HG02973 (cell line): ENCODE results near the gene ARHGAP9.

Experiments used
- ATAC-seq: cut with Tn5 transposase; IDR thresholded peaks from one replicate; pipeline ENCODE4 v1.9.1; 2021; ENCODE audit warnings: moderate library complexity; ENCODE audit not compliant: unreplicated experiment

ARHGAP9 gene

DNA sequence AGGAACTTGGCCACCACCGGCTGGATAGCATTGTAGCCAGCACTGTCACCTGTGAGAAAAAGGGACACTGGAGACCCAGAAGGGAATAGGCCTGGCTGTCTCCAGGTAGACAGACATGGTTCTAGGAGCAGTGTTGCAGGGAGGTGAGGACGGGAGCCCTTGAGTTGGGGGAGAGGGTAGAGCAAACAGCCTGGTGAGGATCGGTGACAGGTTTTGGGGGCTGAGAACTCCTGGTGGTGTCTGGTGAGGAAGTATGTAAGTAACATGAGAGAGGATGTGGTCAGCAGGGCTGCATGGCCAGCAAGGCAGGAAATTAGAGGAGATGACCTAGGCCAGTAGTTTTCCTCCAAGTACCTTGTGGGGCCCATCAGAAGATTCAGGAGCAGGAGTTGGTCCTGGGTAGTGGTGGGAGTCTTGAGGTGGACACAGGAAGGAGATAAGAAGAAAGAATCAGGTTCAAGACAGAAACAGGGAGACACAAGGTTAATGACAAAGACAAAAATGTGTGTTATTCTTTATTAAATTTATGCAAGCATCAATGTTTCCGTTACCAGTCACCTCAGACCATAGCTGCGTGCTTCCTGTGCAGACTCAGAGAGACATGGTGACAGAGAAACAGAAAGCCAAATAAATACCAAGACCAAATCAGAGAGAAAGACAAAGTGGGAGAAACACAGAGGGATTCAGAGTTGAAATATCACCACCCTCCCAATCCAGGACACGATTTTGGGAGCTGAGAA, at the start of gene ARHGAP9:
Gene ARHGAP9, minus strand, starts transcription at position 491 of the 740 bp plus-strand sequence. Its CDS starts 460 bp downstream, at position 31.
- ATAC-seq: peak; percentile 41

DNA sequence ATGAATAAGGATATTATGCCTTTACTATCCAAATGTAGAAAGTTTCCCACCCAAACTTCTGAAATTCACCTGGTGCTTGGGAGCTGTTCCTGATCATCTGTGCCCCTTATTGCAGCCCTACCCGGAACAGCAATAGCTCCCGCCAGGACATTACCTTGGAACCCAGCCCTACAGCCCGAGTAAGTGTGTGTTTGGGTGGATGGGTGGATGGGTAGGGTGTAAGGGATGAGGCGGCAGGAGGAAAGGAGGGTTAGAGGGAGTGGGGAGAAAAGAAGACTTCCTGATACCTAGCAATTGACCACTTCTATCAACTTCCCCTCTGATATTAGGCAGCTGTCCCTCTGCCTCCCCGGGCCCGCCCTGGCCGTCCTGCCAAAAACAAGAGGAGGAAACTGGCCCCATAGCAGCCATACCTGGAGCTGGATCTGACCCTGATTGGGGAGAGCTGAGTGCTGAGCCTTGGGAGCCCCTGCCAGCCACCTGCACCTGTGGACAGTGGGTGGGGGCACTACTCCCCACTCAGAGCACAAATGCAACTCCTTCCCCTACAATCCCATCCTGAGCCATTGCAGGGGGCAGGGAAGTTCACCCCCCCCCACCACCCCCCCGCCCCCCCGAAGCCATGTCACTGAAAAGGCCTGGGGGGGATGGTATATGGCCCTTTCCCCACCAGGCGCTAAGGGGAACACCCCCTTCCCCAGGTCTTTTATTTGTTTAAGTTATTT, 49.3 kb upstream of the ARHGAP9 start:
- no peak for ATAC-seq

DNA sequence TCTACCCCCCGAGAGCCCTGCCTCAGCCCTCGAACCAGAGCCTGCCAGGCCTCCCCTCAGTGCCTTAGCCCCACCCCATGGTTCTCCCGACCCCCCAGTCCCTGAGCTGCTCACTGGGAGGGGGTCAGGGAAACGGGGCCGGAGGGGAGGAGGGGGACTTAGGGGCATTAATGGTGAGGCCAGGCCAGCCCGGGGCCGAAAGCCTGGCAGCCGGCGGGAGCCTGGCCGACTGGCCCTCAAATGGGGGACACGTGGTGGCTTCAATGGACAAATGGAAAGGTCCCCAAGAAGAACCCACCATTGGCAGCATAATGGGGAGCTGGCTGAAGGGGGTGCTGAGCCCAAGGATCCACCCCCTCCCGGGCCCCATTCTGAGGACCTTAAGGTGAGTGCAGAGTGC, 48.5 kb upstream of the ARHGAP9 start:
- no peak for ATAC-seq

DNA sequence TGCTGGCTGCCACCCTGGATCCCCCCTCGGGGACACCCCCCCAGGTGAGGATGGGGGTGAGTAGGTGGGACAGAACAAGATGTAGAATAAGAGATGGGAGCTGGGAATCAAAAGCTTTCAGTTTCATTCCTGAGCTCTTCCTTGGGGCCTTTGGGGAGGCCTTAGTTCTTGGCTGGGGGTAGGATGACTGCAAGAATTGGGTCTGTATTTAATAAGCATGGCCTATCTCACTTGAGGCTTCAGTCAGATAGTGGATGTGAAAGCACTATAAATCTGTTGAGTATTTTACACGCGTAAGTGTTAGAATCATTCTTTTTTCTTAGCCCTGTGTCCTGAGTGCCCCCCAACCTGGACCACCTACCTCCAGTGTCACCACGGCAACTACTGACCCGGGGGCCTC, 47.5 kb upstream of the ARHGAP9 start:
- no peak for ATAC-seq

DNA sequence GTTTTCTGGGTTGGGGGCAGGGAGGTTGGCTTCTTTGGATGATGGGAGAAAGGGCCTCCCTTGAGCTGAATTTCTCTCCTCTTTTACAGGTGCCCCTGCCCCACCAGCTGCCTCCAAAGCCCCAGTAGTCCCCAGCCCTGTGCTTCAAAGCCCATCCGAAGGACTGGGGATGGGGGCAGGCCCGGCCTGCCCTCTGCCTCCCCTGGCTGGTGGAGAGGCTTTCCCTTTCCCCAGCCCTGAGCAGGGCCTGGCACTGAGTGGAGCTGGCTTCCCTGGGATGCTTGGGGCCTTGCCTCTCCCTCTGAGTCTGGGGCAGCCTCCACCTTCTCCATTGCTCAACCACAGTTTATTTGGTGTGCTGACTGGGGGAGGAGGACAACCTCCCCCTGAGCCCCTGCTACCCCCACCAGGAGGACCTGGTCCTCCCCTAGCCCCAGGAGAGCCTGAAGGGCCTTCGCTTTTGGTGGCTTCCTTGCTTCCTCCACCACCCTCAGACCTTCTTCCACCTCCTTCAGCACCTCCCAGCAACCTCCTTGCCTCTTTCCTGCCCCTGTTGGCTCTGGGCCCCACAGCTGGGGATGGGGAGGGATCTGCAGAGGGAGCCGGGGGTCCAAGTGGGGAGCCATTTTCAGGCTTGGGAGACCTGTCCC, 46.9 kb upstream of the ARHGAP9 start:
- ATAC-seq: no peak

DNA sequence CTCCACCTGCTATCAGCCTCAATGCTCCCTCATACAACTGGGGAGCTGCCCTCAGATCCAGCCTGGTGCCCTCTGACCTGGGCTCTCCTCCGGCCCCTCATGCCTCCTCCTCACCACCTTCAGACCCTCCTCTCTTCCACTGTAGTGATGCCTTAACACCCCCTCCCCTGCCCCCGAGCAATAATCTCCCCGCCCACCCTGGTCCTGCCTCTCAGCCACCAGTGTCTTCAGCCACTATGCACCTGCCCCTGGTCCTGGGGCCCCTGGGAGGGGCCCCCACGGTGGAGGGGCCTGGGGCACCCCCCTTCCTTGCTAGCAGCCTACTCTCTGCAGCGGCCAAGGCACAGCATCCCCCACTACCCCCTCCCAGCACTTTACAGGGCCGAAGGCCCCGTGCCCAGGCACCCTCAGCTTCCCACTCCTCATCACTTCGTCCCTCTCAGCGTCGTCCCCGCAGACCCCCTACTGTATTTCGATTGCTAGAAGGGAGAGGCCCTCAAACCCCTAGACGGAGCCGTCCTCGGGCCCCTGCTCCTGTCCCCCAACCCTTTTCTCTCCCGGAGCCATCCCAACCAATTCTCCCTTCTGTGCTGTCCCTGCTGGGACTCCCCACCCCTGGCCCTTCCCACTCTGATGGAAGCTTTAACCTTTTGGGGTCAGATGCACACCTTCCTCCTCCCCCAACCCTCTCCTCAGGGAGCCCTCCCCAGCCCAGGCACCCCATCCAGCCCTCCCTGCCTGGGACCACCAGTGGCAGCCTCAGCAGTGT, 46.1 kb upstream of the ARHGAP9 start:
- no peak for ATAC-seq

DNA sequence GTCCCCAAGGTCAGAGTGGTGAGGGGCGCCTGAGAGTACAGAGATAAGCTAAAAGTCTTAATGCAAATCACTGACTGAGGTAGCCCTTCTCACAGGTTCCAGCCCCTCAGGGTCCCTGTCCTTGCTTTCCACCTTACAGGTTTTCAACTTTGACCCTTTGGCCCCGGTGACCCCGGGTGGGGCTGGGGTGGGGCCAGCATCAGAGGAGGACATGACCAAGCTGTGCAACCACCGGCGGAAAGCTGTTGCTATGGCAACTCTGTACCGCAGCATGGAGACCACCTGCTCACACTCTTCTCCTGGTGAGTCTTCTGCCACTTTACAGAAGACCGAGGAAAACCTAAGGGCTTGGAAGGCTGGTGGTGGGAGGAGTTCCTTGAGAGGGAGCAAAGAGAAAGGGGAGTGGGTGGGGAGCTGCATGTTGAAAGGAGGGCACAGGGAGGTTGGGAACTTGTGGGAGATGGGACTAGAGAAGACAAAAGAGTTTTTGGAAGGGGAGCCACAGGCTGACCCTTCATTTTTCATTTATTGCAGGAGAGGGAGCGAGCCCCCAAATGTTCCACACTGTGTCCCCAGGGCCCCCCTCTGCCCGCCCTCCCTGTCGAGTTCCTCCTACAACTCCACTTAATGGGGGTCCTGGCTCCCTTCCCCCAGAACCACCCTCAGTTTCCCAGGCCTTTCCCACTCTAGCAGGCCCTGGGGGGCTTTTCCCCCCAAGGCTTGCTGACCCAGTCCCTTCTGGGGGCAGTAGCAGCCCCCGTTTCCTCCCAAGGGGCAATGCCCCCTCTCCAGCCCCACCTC, 45.3 kb upstream of the ARHGAP9 start:
- ATAC-seq: no peak

DNA sequence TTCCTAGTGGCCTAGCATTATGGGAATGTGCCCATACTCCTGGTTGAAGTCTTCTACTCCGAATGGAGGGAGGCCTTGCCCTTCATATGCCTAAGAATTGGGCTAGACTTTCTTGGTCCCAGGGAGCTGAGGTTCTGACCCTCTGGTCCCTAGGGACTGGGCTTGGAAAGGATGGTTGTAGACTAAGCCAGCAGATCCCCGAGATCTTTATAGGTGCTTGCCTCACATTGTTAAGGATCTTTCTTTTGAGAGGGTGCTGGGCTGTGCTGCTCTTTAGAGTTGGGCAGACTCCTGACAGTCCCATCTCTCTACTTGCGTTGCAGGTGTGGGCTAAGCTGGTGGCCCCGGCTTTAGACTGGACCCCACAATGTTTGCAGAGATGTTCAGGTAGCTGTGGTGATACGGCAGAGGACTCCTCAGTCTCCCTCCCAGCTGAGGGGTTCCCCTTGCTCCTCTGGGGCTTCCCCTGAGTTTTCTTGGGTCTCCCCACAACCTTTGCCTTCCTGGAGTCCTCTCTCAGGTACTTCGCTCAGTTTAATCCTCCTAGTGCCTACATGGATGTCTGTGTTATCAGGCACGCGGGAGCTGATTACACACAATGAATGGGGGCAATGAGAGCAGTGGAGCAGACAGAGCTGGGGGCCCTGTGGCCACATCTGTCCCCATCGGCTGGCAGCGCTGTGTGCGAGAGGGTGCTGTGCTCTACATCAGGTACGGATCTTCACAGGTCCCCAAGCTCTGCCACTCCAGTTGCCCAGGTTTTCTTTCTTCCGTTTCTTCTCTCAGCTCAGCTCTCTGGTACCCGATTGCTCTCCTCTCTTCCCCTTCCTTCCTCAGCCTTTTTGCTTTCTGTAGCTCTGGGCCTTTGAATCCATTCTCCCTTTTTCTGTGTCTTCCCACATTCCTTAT, 44.3 kb upstream of the ARHGAP9 start:
- ATAC-seq: no peak

DNA sequence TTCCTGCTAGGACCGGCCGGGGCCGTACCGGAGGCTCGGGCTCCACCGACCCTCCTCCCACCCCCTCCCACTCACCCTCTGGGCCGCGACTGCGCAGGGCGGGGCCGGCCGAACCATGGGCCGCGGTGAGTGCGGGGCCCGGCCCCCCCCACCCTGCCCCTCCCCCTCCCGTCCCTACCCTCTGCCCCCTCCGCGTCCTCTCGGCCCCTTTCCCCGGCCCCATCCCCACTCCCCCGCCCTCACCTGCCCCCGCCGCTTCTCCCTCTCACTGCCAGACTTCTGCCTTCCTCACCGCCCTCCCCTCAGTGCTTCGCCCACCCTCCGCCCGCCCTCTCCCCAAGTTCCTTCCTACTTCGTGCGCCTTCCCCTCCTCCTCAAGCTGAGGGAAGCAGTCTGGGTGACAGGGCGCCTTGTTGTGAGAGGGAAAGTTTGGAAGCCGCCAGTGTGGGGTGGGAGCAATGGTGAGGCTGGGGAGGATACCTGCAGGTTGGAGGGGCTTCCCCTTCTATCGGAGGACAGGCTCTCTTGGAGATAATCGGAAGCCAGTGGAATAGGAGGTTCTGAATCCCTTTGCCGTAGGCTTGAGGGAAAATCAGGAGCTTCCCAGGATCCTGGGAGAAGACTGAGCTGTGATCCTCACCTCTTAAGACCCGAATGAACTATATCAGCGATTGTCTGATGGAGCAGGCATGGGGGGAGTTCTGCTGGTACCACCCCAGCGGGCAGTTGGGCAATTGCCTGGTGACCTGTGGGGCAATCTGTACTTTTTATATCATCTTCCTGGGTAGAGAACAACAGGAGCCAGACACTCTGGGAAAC, 43.4 kb upstream of the ARHGAP9 start:
- no peak for ATAC-seq

DNA sequence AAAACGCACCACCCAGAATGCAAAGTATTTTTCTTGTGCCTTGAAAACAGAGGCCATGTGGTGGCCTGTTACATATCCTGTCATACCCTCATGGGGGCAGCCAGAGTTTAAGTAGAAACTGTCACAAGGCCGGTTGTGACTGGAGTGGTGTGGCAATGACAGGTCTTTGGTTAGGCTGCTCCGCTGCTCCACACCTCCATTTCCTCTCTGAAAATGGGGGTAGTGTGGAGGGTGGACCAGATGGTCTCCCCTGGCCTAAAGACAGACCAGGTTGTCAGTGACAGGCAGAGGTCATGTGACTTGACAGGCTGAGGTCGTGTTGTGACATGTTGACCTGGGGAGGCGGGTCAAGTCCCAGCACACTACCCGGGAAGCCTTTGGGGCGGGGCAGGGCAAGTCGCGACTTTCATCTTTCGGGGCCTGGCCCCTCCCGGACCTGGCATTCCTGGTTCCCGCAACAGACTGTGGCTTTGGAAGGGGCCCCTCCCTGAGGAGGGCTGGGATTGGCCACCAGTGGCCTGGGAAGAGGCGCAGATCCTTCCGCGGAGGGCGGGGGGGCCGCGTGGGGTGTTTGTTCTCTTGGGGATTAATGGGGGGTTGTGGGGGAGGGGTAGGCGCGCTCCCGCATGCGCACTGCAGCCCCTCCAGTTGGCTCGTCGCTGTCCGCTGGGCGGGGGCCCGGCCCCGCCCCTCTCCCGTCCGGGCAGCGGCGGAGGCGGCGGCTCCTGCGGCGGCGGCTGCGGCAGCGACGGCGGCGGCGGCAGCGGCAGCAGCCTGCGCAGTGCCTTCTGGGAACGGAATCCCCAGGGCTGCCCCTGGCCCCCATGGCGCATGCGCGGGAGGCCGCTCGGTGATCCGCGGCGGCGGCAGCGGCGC, 42.6 kb upstream of the ARHGAP9 start, which contains the start of gene MBD6:
Gene MBD6, plus strand, starts transcription at position 814 of the 876 bp plus-strand sequence. CDS start 1,480 bp downstream, outside the sequence.
- peak; percentile 36 for ATAC-seq

DNA sequence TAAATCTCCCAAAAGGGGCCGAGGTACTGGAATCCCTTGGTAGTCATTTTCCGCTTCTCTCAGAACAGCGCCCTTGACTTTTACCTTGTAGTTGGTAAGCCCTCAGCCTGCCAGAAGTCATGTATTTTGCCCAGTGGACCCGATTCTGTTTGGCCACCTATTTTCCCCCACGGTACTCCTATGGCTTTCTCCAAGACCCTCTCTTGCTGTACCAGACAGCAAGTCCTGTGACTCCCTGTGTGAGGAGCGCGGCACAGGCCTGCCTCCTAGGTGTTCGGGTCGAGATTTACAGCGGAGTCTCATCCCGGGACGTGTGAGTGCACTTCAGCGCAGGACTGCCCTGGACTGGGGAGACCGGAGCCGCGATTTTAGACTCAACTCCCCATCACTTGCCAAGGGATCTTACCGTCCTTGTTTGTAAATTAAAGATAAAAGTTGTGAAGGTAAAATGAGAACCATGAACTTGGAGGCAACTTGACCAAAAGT, 41.9 kb upstream of the ARHGAP9 start:
- ATAC-seq: no peak

DNA sequence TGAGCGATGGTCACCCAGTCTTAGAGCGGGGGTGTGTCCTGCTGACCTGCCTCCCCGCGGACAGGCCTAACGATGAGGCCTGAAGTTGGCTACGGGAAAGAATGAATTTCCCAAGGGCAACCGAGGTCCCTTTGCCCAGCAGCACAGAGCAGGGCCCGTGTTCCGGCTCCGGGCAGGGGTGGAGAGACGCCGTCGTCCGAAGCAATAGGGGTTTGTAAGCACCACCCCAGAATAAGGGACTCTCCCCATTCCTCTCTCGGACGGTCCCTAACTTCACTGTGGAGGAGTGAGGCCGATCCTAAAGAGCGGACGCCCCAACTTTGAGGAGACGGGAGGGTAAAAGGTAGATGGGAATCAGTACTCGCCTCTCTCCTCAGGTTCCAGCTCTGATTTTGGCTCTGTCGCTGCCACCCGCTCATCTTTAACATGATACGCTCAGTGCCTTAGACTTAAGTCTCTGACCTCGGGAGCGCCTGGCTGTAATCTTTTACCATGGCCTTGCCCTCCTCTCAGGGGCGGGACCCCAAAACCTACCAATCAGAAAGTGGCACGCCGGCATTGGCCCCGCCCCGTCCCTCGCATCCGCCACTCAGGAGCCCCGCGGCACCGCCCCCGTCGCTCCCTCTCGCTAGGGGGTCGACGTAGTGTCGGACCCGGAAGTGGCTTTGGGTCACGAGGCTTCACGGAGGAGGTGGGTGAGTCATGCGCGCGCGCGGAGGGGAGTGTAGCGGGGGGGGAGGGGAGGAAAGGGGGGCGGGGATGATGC, 40.6 kb upstream of the ARHGAP9 start, which contains the start of gene DDIT3:
Gene DDIT3, minus strand, starts transcription at position 462 of the 766 bp plus-strand sequence. CDS start 3,108 bp downstream, outside the sequence.
- ATAC-seq: peak; percentile 64

DNA sequence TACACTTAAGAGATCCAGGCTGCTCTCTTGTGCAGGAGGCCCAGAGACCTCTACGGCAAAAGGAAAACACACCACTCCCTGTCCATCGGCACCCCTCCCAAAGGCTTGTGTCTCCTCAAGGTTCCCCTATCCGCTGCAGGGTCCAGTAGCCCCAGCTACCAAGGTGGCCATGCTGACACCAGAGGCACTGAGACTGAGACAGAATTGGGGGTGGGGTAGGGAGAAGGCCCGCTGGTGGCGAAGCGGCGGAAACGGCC, 40.1 kb upstream of the ARHGAP9 start:
- no peak for ATAC-seq

DNA sequence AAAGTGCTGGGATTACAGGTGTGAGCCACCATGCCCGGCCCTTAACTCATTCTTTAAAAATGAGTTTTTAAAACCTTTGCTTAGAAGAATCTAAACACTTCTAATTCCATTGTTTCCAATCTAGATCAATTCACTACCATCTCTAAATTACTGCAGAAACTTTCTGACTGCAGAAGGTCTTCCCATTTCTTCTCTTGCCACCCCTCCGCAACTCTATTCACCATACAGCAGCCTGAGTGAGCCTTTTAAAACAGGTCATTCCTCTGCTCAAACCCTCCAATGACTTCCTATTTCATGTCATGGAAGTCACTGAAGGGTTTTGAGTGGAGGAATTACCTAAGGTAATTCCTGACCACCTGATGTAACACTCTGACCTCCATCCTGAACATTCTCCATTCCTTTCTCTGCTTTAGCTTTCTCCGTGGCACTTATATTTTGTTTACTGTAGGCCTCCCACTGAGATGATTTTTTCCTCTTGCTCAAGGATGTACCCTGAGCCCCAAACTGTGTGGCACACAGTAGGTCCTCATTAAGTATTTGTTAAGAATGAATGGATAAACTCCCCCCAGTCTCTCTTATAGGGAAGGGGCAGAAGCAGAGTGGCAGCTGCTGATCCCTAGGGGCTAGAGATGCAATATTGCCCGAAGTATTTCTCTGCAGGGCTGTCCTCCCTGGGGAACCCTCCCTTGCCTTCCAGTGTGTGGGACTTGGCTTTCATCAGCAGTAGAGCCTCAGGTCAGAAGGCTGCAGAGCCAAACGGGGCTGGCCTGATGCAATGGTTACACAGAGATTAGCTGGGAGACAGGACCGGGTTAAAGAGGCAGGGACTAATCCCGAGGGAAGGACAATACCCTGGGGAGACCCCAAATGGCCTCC, 39.5 kb upstream of the ARHGAP9 start:
- no peak for ATAC-seq

DNA sequence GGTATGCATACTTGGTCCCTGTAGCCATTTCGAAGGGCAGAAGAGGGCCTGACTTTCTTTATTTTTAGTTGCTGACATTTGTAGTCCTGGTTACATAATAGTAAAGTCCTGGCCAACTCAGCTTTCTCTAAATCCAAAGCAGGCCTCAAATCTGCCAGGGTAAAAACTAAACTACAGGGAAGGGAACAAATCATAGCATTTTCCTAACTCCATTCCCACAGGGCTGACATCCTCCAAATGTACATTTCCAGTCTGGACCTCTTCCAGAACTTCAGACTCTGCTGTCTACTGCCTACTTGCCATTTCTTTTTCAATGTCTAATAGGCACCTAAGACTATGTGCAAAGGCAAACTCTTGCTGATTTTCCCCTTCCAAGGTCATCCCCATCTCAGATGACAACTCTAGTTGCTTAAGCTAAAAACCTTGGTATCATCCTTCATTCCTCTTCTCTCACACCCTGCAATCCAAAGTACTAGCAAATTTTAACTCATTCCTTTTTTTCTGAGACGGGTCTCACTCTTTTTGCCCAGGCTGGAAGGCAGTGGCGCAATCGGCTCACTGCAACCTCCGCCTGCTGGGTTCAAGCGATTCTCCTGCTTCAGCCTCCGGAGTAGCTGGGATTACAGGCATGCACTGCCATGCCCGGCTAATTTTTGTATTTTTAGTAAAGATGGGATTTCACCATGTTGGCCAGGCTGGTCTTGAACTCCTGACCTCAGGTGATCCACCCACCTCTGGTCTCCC, 38.7 kb upstream of the ARHGAP9 start:
- no peak for ATAC-seq
